Mesothelial cell of epicardium (in vitro differentiated cells): ENCODE results near the gene C1QTNF8. TPM values are rescaled to one million over a fixed set of nuclear protein-coding genes. Genes with fewer than 3 reads are reported as not detected.

Source experiments
- DNase-seq, 2 experiments: peaks; one replicate each; pipeline ENCODE4 v3.0.0; 2021; ENCODE audit warnings: low spot score in 2 of 2; ENCODE audit not compliant: unreplicated experiment in 2 of 2
- H3K27ac Mint-ChIP-seq: 2 replicates; pipeline ENCODE4 v1.8.0; 2021; ENCODE audit warnings: mixed read lengths
- H3K27me3 Mint-ChIP-seq: 2 replicates; pipeline ENCODE4 v1.8.0; 2021; ENCODE audit warnings: low read depth, mixed read lengths
- H3K36me3 Mint-ChIP-seq: 2 replicates; pipeline ENCODE4 v1.8.0; 2021; ENCODE audit warnings: mixed read lengths
- H3K4me1 Mint-ChIP-seq: 2 replicates; pipeline ENCODE4 v1.8.0; 2021; ENCODE audit warnings: mixed read lengths
- H3K4me3 Mint-ChIP-seq: 2 replicates; pipeline ENCODE4 v1.8.0; 2021; ENCODE audit warnings: mild to moderate bottlenecking, moderate library complexity, mixed read lengths
- H3K9me3 Mint-ChIP-seq: 2 replicates; pipeline ENCODE4 v1.8.0; 2021; ENCODE audit warnings: mixed read lengths
- total RNA-seq: library from RNA; stranded (reverse); gene quantifications from 3 replicates; pipeline ENCODE4 v1.2.1, GENCODE V29; 2021
- TF ChIP-seq, protein P1 (sequence below): fragments of 200-600 bp; sonication (generic); IDR thresholded peaks from one replicate; pipeline ENCODE4 v1.5.0; 2021; ENCODE audit warnings: antibody characterized with exemption; ENCODE audit not compliant: unreplicated experiment

C1QTNF8 gene
- total RNA-seq, 1 donor from 2014 or later = not detected

GRCh38 chr16:1066584-1067172, 29.4 kb downstream of the C1QTNF8 start:
- H3K36me3 Mint-ChIP-seq = no peaks in the 10 kb centered on the region
- no peak overlapping the region for H3K27ac Mint-ChIP-seq
- no peak overlapping the region for H3K4me3 Mint-ChIP-seq
- H3K4me1 Mint-ChIP-seq = no peaks in the 10 kb centered on the region
- no peaks in the 10 kb centered on the region for H3K9me3 Mint-ChIP-seq
- DNase-seq = no peak
- peaks cover 42% of the 10 kb centered on the region for H3K27me3 Mint-ChIP-seq
- TF ChIP-seq, protein P1, sequence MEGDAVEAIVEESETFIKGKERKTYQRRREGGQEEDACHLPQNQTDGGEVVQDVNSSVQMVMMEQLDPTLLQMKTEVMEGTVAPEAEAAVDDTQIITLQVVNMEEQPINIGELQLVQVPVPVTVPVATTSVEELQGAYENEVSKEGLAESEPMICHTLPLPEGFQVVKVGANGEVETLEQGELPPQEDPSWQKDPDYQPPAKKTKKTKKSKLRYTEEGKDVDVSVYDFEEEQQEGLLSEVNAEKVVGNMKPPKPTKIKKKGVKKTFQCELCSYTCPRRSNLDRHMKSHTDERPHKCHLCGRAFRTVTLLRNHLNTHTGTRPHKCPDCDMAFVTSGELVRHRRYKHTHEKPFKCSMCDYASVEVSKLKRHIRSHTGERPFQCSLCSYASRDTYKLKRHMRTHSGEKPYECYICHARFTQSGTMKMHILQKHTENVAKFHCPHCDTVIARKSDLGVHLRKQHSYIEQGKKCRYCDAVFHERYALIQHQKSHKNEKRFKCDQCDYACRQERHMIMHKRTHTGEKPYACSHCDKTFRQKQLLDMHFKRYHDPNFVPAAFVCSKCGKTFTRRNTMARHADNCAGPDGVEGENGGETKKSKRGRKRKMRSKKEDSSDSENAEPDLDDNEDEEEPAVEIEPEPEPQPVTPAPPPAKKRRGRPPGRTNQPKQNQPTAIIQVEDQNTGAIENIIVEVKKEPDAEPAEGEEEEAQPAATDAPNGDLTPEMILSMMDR = no peak

DNA sequence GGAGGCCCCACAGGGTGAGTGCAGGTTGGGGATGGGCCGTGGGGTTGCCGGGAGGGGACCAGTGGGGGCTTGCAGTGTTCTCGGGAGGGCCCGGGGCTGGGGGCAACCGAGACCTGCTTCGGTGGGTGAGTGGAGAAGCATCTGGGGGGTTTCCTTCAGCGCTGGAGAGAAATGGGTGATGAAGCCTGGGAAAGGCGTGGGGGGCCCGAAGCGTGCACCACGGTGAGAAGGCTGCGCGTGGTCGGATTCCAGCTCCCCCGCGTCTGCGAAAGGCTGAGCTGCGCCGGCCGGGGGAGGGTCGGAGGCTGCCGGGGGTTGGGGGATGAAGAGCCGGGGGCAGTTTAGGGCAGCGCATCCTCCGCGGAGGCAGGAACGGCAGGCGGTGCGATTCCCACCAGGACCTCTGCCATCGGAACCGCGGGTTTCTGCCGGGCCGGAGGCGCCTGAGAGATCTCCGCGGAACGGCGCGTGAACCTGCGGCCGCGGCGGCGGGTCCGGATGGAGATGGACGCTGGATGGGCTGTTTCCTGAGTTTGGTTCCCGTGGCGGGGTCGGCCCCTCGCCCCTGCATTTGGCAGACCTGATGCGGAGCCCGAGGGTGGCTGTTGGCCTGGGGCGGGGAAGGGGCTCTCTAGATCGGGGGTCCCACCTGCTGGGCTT, 30.4 kb downstream of the C1QTNF8 start:
- H3K4me1 Mint-ChIP-seq = no peaks in the 10 kb centered on the region
- no peak overlapping the region for H3K4me3 Mint-ChIP-seq
- no peak for DNase-seq
- TF ChIP-seq, protein P1 = no peak
- H3K9me3 Mint-ChIP-seq = no peaks in the 10 kb centered on the region
- no peak overlapping the region for H3K27ac Mint-ChIP-seq
- H3K36me3 Mint-ChIP-seq = no peaks in the 10 kb centered on the region
- peaks cover 32% of the 10 kb centered on the region for H3K27me3 Mint-ChIP-seq

GRCh38 chr16:1063728-1064127, 32.3 kb downstream of the C1QTNF8 start:
- no peak overlapping the region for H3K27ac Mint-ChIP-seq
- H3K9me3 Mint-ChIP-seq = peaks cover 5% of the 10 kb centered on the region
- H3K27me3 Mint-ChIP-seq = peaks cover 28% of the 10 kb centered on the region
- H3K36me3 Mint-ChIP-seq = no peaks in the 10 kb centered on the region
- no peaks in the 10 kb centered on the region for H3K4me1 Mint-ChIP-seq
- TF ChIP-seq, protein P1 = no peak
- DNase-seq = no peak
- no peak overlapping the region for H3K4me3 Mint-ChIP-seq

DNA sequence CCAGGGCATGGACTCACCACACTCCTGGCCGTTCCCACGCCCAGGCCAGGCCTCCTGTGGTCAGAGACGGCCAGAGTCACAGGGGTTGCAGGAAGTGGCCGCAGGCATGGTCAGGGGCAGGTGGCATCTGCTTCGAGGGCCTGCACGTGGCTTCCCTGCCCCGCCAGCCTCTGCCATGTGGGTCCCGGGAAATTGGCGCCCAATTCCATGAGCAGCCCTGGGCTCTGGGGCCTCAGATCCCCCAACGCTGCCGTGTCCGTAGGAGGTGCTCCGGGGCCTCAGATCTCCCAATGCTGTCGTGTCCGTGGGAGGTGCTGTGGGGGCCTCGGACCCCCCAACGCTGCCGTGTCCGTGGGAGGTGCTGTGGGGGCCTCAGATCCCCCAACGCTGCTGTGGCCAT, 33.1 kb downstream of the C1QTNF8 start:
- peaks cover 5% of the 10 kb centered on the region for H3K9me3 Mint-ChIP-seq
- no peak overlapping the region for H3K4me3 Mint-ChIP-seq
- TF ChIP-seq, protein P1 = no peak
- peaks cover 25% of the 10 kb centered on the region for H3K27me3 Mint-ChIP-seq
- no peaks in the 10 kb centered on the region for H3K4me1 Mint-ChIP-seq
- no peaks in the 10 kb centered on the region for H3K36me3 Mint-ChIP-seq
- H3K27ac Mint-ChIP-seq = no peak overlapping the region
- no peak for DNase-seq

DNA sequence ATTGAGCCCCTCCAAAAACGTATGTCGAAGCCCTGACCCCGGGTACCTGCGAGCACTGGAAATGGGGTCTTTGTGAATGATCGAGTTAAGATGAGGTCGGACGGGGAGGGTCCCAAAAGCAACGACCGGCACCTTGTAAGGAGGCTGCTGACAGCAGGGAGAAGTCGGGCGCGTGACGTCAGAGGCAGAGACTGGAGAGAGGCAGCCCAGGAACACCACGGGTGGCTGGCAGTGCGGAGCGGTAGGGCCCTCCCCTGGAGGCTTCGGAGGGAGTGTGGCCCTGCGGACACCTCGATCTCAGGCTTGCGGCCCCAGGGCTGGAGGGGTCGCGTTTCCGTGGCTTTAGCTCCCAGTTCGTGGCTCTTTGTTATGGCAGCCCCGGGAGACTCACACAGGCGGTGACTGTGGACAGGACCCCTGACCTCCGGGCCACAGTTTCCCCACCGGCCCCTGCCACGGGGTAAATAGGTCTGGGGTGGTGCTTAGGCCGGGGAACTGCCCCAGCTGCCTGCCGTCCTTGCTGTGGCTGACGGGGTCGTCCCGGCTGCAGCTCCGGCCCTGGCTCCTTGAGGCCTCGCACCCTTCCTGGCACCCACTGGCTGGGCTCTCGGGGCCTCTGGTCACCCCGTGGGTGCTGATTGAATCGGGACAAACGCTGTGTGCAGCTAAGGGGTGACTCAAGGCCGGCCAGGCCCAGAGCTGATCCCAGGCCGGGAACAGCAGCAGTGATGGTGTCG, 34.1 kb downstream of the C1QTNF8 start:
- no peak overlapping the region for H3K27ac Mint-ChIP-seq
- H3K4me3 Mint-ChIP-seq = no peak overlapping the region
- no peaks in the 10 kb centered on the region for H3K4me1 Mint-ChIP-seq
- no peak for DNase-seq
- peaks cover 17% of the 10 kb centered on the region for H3K27me3 Mint-ChIP-seq
- H3K36me3 Mint-ChIP-seq = no peaks in the 10 kb centered on the region
- TF ChIP-seq, protein P1 = no peak
- peaks cover 5% of the 10 kb centered on the region for H3K9me3 Mint-ChIP-seq
